ENCODE measurements around the gene IQGAP1.
"Not testable (repeated sequence)": the region's sequence is repeated elsewhere in the genome, so short reads cannot be mapped to it uniquely, and the experiment has no call there.

Gene IQGAP1

GRCh38 chr15:90412356-90413194, 24.5 kb downstream of the IQGAP1 start:
- no peak for DNase-seq

- DNase-seq, result no peak
Observed at GRCh38 chr15:90413411-90414379, 25.7 kb downstream of the IQGAP1 start.

- no peak for DNase-seq
Observed at GRCh38 chr15:90414408-90415028, 26.5 kb downstream of the IQGAP1 start.

- not testable (repeated sequence) for DNase-seq
Observed at GRCh38 chr15:90416052-90416451, 28.0 kb downstream of the IQGAP1 start.

- DNase-seq, result no peak
Observed at GRCh38 chr15:90418627-90419026, 30.6 kb downstream of the IQGAP1 start.

DNA sequence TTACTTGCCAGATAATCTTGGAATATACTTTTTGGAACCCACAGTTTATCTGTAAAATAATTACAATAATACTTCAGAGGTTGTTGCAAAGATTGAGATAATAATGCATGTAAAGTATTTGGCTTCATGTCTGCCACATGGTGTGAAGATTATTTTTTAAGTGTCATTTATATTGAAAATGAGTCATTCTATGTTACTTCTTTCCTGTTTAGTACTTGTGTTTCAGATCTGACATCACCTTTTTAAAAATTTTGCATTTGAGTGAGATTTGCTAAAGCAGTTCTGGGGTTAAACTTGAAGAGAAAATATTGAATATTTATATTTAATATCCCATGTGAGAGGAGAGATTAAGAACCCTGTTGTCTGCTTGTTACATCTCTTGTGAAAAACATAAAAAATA, 31.2 kb downstream of the IQGAP1 start:
- no peak for DNase-seq

DNA sequence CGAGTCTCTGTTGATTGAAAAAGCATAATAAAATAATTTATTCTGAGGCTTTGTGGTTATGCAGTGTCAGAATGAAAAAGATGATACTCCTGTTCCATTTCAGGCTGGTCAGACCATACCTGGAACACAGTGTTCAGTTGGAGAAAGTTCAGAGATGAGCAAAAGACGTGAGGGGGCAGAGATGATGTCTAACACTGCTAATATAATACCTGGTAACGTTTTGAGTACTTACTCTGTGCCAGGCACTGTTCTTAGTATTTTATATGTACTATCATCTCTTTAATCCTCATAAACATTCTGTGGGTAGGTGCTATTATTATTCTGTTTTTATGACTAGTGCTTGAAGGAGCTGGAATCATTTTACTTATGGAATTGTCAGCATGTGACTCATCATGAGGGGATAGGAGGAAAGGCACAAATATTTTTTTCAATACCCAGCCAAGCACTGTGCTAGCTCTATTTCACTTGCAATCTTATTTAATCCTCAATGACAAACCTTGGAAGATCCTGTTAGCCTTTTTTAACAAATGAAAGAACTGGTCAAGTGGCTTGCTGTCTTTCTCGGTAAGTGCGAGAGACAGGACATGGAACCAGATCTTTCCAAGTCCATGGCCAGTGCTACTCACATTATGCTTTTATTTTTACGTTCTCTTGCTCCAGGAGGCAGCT, 31.8 kb downstream of the IQGAP1 start:
- no peak for DNase-seq

GRCh38 chr15:90420451-90420850, 32.4 kb downstream of the IQGAP1 start:
- no peak for DNase-seq

DNA sequence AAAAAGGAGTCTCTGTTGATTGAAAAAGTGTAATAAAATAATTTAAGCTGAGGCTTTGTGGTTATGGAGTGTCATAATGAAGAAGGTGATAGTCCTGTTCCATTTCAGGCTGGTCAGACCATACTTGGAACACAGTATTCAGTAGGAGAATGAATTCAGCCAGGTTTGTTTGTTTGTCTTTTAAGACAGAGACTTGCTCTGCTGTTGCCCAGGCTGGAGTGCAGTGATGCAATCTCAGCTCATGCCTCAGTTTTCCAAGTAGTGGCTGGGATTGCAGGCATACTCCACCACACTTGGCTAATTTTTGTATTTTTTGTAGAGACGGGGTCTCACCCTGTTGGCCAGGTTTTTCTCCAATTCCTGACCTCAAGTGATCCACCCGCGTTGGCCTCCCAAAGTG, 33.5 kb downstream of the IQGAP1 start:
- no peak for DNase-seq

GRCh38 chr15:90422043-90422442, 34.0 kb downstream of the IQGAP1 start:
- DNase-seq, result no peak

- no peak for DNase-seq
Observed at GRCh38 chr15:90422936-90423335, 34.9 kb downstream of the IQGAP1 start.

GRCh38 chr15:90423801-90424319, 35.8 kb downstream of the IQGAP1 start:
- DNase-seq, result no peak

DNA sequence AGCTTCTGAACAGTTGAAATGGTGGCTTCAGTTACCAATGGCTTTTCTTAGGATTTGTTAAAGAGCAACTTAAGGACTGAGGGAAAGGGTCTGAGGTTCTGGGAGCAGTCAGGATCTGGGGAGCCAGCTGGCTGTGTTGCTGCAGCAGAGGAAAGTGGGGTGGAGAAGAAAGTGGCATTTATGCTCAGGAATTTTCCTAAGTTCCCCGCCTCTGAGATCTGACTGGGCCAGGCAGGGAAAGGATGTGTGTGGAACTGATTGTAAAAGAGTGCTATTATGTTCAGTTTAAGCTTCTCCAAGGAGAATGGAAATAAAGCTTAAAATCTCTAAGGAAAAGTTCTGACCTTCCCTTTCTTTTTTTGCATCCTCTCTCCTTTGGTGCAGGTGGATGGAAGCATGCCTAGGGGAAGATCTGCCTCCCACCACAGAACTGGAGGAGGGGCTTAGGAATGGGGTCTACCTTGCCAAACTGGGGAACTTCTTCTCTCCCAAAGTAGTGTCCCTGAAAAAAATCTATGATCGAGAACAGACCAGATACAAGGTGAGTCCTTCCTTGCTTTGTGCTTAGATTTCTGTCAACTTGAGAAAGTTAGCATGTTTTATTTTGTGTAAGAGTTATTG, 37.8 kb downstream of the IQGAP1 start:
- no peak for DNase-seq

DNA sequence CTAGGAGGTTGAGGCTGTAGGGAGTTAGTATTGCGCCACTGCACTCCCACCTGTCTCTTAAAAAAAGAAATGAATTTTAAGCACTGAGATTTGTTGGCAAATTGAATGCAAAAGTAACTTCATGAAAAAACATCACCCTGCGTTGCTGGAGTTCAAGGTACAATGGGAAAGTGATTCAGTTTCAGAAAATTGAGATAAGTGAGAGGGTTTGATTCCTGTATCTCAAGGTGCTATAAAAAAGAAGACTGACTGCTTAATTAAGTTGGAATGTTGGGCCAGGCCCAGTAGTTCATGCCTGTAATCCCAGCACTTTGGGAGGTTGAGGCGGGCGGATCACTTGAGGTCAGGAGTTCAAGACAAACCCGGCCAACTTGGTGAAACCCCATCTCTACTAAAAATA, 39.1 kb downstream of the IQGAP1 start:
- no peak for DNase-seq

DNA sequence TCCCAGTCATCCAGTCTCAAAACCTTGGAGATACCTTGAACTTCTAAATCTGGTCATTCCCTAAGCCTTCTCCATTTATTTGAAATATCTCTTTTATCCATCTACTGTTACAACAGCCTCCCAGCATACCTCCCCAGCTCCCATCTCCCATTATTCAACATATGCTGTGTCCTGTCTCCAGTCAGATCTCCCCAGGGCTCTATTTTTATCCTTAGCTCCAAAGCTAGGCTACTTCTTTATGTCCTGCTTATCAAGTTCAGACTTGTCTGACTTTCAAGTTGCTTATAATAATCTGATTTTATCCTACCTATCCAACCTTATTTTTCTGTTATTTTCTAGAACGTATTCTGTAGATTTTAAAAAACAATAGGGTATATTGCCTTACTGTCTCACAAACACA, 44.2 kb downstream of the IQGAP1 start:
- no peak for DNase-seq

- DNase-seq, result no peak
Observed at GRCh38 chr15:90435652-90436337, 47.8 kb downstream of the IQGAP1 start.

- no peak for DNase-seq
Observed at GRCh38 chr15:90436952-90437351, 48.9 kb downstream of the IQGAP1 start.

DNA sequence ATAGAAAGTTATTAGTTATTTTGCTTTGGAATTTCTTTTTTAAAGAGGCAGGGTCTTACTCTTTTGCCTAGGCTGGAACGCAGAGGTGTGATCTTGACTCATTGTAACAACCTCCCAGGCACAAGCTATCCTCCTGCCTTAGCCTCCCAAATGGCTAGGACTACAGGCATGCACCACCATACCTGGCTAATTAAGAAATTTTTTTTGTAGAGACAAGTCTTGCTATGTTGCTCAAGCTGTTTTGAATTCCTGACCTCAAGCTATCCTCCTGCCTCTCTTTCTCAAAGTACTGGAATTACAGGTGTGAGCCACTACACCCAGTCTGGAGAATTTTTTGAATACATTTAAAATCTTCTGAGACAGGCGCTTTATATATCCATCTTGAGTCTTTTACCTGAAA, 49.5 kb downstream of the IQGAP1 start:
- DNase-seq, result no peak

DNA sequence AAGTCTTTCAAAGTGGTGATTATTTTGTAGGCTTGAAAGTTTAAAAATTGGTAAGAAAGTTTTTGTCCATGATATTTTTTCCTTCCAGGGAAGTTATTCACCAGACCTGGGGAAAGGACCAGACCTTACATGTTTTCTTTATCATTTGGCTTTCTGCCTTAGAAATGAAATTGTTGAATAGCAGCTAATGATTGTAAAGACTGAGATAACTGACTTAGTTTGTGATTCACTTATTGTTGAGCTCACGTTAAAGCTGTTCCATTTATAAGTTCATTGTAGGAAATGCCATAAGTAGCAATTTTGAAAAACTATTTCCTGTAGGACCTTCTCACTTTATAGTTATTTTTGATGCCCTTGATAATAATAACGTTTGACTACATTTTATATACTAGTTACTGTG, 51.9 kb downstream of the IQGAP1 start:
- DNase-seq, result no peak

- DNase-seq, result no peak
Observed at GRCh38 chr15:90441027-90441426, 53.0 kb downstream of the IQGAP1 start.

- no peak for DNase-seq
Observed at GRCh38 chr15:90442423-90442822, 54.4 kb downstream of the IQGAP1 start.
